Measurements from ENCODE around the gene CERS5.

The CERS5 gene

DNA sequence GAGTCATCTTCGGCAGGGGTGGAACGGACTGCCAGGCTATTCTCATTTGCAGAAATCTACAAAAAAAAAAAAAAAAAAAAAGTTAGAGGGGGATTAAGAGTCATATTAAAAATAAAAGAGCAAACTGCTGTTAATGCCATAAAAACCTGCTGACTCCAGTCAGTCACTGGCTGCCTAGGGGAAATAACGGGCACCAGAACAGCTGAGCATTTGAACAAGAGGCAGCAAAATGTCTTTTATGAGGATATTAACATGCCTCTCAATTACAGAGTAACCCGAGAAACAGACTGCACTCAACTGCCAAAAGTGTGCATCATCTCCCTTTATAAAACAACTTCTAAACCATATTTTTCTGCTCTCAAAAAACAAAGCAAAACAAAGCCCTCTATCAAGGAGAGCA lies 28.7 kb upstream of the CERS5 start:
- DNase-seq, result no peak
- no peak for TF ChIP-seq POLR2A (IDR thresholded peaks at IDR 0.05; ENCODE audit: low read length)
- TF ChIP-seq GATA1 (IDR thresholded peaks at IDR 0.05; ENCODE audit: low read depth, low read length), result no peak

DNA sequence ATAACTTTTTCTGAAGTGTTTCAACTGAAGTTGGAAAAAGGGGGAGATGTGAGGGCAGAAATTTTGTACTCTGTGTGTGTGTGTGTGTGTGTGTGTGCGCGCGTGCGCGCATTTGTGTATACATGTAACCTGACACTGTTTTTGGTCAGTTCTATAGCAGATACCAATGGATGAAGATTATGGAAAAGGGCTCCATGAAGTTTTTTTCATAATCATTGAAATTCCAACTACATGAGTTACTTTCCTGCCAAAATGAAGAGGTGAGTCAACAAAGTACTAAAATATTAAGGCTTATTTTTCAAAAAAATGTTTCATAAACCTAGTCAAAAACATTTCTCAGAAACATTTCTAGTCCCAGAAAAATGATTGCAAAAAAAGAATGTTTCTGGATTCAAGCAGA lies 25.7 kb upstream of the CERS5 start:
- TF ChIP-seq POLR2A (IDR thresholded peaks at IDR 0.05; ENCODE audit: low read length) (no peak), GATA1 (IDR thresholded peaks at IDR 0.05; ENCODE audit: low read depth, low read length) (no peak)
- DNase-seq, result no peak

DNA sequence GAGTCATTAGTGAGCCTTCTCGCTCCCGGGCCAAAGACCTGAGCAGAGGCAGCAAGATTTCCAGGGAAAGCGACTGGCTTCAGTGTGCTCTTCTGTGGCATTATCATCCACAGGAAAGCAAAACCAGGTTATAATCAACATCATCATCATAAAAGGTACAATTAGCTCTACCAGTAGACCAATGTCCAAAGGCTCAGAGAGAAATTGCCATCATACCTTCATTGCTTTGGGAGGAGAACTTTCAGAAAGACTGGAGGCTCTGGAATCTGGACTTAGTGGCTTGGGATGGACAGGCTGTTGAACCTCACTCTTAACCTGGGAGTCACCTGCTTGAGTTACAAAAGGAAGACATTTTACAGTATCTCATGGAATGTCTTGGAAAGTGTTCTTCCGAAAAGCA lies 25.1 kb upstream of the CERS5 start:
- DNase-seq, result no peak
- TF ChIP-seq GATA1 (IDR thresholded peaks at IDR 0.05; ENCODE audit: low read depth, low read length) (no peak), POLR2A (IDR thresholded peaks at IDR 0.05; ENCODE audit: low read length) (no peak)

DNA sequence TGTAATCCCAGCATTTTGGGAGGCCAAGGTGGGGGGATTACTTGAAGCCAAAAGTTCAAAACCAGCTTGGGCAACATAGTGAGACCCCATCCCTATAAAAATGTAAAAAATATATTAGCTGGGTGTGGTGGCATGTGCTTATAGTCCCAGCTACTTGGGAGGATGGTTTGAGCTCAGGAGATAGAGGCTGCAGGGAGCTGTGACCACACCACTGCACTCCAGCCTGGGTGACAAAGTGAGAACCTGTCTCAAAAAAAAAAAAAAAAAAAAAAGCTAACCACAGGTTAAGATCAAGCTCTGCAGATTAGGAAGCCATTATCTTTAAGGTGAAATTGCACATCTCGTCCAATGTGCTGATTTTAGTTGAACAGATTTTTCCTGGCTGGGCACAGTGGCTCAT lies 23.7 kb upstream of the CERS5 start:
- no peak for TF ChIP-seq POLR2A (IDR thresholded peaks at IDR 0.05; ENCODE audit: low read length)
- TF ChIP-seq GATA1 (IDR thresholded peaks at IDR 0.05; ENCODE audit: low read depth, low read length), result no peak
- no peak for DNase-seq

DNA sequence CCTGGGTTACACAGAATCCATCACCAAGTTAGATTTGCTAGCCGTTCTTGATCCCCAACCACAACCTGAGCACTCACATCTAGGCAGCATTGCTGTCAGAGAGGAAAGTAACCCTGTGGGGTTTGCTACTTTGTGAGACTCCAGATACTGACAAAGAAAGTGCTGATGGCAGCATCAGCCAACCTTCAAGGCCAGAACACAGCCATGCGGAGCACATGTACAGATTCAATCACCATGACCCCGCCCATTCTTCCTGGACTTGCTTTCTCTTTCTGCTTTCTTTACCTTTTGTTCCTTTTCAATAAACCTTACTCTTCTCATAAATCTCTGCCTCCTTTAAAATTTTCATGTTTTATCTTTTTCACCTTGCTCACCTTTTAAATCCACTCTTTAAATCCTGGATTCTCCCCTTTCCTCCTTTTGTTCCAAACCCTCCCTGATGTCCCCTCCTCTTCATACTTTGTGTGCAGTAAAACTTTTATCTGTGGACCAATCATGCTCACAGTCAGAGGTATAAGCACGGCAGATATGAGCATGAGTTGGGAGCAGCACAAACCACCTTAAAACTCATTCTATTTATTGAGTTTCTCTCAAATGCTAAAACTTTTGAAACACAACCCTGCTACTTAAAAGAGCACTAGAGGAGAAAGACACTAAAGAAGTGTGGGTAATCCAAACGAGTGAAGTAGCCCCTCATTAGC lies 21.9 kb upstream of the CERS5 start:
- no peak for DNase-seq
- no peak for TF ChIP-seq GATA1 (IDR thresholded peaks at IDR 0.05; ENCODE audit: low read depth, low read length)
- TF ChIP-seq POLR2A (IDR thresholded peaks at IDR 0.05; ENCODE audit: low read length), result no peak

DNA sequence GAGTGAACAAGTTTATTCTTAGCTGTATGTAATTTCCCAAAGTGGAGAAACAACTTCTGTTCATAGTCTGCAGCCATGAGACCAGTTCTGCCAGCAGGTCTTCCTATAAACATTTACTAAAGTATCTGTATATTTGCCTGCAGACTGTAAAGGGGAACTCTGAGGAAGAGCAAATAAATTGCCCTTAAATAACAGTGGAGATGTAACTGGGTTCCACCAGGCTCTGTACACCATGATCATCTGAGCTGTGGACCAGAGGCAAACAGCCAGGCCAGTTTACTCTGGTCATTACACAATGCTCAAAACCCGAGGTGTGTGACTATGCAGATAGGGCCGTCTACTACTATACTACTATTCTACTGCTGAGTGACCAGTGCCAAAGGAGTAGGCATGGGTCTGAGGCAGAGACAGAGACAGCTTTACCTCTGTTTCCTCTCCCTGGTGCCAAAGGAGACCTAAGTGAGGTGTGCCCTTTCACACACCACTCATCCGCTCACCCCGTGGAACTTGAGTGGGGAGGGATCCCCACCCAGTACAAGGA lies 21.1 kb upstream of the CERS5 start:
- no peak for DNase-seq
- TF ChIP-seq GATA1 (IDR thresholded peaks at IDR 0.05; ENCODE audit: low read depth, low read length) (no peak), POLR2A (IDR thresholded peaks at IDR 0.05; ENCODE audit: low read length) (no peak)

DNA sequence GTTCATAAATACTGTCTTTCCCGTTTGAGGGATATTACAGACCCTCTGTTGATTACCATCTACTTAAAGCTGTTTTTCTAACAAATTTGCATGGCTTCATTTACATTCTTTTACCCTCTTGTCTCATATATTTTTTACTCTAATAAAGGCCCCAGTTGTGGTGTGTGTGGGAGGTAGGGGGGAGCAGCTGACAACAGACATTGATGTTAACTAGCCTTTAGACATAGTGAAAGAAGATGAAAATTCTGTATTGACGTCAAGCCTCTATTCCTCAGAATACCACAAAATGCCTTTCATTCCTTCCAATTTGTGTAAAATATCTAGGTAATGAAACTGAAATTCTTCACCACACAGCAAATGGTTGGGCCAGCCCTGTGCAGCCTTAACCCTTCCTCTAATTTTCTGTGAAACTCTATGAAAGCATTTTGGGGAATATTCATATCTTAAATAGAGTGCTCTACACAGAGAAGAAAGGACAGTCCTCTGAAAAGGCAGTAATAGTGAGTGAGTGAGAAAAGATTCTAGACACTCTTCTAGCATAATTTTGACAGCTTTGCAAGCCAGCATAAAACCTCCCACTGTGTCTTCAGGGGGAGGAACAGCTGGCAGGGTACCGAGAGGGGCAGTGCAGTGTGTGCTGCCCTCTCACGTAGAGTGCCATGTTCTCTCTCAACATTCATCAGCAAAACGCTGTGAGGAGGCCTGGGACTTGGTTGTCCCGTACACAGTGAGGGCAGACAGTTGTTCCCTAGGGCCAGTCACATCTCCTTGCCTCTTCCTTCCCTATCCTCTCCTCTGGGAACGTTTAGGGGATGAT lies 20.1 kb upstream of the CERS5 start:
- DNase-seq, result no peak
- TF ChIP-seq POLR2A (IDR thresholded peaks at IDR 0.05; ENCODE audit: low read length) (no peak), GATA1 (IDR thresholded peaks at IDR 0.05; ENCODE audit: low read depth, low read length) (no peak)

DNA sequence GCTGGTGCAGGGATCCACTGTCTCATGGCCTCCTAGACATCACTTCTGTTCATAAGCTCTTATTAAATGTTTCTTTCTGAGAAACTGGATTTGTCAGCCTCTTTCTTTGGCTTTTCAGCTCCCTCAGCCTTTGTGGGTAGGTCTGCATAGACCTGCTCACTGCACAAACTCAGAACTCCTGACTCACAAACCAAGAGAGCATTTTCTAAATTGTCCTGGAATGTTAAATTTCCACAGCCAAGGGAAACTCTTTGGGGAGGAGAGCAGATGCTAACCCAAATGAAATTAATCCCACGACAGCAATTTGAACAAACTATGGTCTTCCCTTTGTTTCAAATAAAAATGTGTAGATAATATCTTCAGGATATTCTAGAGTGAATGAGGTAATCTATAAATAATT lies 19.5 kb upstream of the CERS5 start:
- TF ChIP-seq GATA1 (IDR thresholded peaks at IDR 0.05; ENCODE audit: low read depth, low read length) (no peak), POLR2A (IDR thresholded peaks at IDR 0.05; ENCODE audit: low read length) (no peak)
- no peak for DNase-seq

DNA sequence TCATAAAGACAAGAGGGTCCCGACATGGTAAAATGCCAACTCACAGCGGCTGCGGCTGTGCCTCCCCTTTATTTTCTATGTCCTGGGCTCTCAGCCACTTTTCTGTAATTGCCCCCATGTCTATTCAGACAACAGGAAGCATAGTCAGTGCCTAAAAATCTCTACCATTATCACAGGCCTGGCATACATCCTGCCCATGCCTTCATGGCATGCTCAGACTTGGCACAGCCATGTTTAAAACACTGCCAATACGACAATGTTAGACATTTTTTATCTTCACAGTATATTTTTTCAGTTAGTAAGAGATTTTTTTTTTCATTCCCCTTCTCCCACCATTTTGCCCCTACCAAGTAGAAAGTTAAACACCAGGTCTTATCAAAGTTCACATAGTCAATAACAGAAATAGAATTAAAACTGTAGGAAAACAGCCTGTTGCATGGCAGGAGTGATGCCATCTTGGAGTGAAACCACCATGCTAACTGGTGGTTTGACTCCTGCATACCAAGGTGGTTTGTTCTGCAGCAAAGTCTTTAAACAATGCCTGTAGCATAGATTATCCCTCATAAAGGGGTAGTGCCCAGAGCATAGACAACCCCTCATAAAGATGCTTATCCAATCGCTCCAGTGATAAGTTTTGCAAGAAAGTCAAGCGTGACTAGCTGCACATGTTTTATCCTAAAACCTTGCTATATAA lies 18.9 kb upstream of the CERS5 start:
- DNase-seq, result no peak

DNA sequence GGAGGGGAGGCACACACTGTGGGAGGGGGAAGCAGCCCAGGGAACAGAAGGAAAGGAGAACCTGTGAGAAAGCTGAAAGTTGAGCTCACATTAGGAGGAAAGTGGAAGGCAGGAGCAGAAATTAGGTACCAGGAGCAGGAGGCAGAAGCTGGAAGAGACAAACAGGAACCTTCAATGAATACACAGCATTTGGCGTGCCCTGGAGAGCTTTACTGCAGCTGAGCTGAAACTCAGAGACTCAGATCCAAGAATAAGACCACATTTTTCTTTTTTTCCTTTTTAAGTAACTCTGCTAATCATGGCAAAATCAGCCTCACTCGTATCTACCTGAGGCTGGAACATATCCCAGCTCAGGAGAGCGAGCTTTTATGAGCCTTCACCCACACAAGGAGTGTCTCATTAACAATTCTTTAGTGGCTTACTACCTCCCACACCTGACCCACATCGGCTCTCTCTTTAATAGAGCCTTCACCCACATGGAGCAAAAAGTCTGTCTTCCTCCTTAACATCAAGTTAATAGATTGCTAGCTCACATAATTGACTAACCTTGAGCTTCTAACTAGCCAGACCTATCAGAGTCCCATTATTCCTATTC lies 18.2 kb upstream of the CERS5 start:
- TF ChIP-seq POLR2A (IDR thresholded peaks at IDR 0.05; ENCODE audit: low read length) (no peak), GATA1 (IDR thresholded peaks at IDR 0.05; ENCODE audit: low read depth, low read length) (no peak)
- DNase-seq, result no peak

More for the DNA sequence above, 18.9 kb upstream of the CERS5 start:
- no peak for TF ChIP-seq GATA1 (IDR thresholded peaks at IDR 0.05; ENCODE audit: low read depth, low read length)
- no peak for TF ChIP-seq POLR2A (IDR thresholded peaks at IDR 0.05; ENCODE audit: low read length)

DNA sequence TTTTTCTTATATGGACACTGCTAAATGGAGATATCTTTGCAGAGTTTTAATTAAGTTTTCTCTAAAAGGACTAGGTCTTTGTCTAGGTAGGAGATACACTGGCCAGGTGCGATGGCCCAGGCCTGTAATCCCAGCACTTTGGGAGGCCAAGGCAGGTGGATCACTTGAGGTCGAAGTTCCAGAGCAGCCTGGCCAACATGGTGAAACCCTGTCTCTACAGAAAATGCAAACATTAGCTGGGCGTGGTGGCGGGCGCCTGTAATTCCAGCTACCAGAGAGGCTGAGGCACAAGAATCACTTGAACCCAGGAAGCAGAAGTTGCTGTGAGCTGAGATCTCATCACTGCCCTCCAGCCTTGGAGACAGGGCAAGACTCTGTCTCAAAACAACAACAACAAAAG lies 17.1 kb upstream of the CERS5 start:
- DNase-seq, result no peak
- TF ChIP-seq POLR2A (IDR thresholded peaks at IDR 0.05; ENCODE audit: low read length) (no peak), GATA1 (IDR thresholded peaks at IDR 0.05; ENCODE audit: low read depth, low read length) (no peak)

DNA sequence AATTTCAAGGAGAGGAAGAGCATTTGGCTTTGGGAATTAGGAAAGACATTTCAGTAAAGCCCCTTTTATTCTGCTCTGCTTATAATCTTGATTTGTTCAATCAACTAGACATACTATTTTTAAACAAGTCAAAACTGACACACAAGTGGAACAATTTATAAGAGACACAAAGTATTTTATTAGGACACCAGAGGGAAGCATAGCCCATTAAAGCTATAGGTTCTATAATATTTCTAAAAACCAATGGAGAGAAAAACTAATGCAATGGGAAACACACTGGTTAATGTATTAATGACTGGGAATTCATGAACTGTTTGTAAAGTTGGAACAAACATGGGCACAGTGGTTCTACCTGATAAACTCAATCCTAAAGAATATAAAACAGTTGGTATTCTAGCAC lies 15.3 kb upstream of the CERS5 start:
- TF ChIP-seq POLR2A (IDR thresholded peaks at IDR 0.05; ENCODE audit: low read length) (no peak), GATA1 (IDR thresholded peaks at IDR 0.05; ENCODE audit: low read depth, low read length) (no peak)
- peak in 1 of 2 experiments; percentile 12 for DNase-seq

DNA sequence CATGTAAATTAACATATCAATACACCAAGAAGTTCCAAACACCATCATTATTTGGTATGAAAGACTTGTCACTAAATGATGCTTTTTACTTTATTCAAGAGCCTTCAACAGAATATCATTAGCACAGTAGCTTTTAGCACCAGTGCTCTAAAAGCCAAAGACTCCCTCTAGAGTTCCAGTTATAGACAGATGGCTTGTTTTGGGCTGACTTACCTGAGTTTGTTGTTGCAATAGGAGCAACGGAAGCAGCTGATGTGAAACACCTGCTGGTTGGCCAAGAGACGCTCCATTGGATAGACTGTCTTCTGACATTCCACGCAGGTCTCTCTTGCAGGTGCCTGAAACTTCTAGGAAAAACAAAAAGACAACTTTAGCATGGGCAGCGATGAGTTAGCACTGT lies 14.5 kb upstream of the CERS5 start:
- no peak for TF ChIP-seq POLR2A (IDR thresholded peaks at IDR 0.05; ENCODE audit: low read length)
- no peak for TF ChIP-seq GATA1 (IDR thresholded peaks at IDR 0.05; ENCODE audit: low read depth, low read length)
- DNase-seq, result no peak

DNA sequence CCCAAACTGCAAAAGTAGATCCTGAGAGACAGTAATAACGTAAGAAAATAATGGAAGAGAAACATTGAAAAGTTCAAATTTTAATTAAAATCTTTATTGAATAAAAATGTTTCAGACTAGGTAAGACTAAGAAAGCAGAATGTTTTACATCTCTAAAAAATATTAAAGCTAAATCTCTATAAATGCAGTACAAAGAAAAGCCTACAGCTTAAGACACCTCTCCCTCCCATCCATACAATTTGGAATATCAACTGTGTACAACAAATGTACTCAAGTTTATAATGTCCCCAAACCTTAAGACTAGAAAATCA lies 8.5 kb upstream of the CERS5 start:
- no peak for DNase-seq
- TF ChIP-seq POLR2A (IDR thresholded peaks at IDR 0.05; ENCODE audit: low read length), result no peak
- TF ChIP-seq GATA1 (IDR thresholded peaks at IDR 0.05; ENCODE audit: low read depth, low read length), result no peak
